HFF-Myc (cell line): ENCODE data around the gene HOXD11.
A peak's percentile ranks its signal among the peaks of the same experiment; 100 is the strongest.

Experiments
- DNase-seq: peaks from one replicate; pipeline ENCODE4 v3.0.0-alpha.2; 2011; ENCODE audit warnings: low read depth; ENCODE audit errors: extremely low read depth
- H3K4me3 ChIP-seq: replicated peaks from 2 replicates; pipeline ENCODE4 v1.5.1; 2011; ENCODE audit warnings: low read depth, mild to moderate bottlenecking, control low read depth, low read length
- CTCF ChIP-seq: IDR thresholded peaks from 2 replicates; pipeline ENCODE4 v1.5.1; 2012; ENCODE audit warnings: mild to moderate bottlenecking, low read depth, low read length, control low read depth; ENCODE audit errors: missing control alignments

Gene HOXD11

GRCh38 chr2:176103742-176104315 lies 3.3 kb upstream of the HOXD11 start:
- TF ChIP-seq CTCF = no peak
- peak overlapping the region; percentile 44 for H3K4me3 ChIP-seq
- DNase-seq = no peak

GRCh38 chr2:176104316-176105077 lies 2.6 kb upstream of the HOXD11 start:
- no peak for TF ChIP-seq CTCF
- DNase-seq = peak; percentile 45
- peak overlapping the region; percentile 44 for H3K4me3 ChIP-seq

- TF ChIP-seq CTCF = no peak
- DNase-seq = no peak
- peak overlapping the region; percentile 44 for H3K4me3 ChIP-seq
Measured at GRCh38 chr2:176105078-176105729, 1.9 kb upstream of the HOXD11 start.

- TF ChIP-seq CTCF = no peak
- DNase-seq = no peak
- H3K4me3 ChIP-seq = peak overlapping the region; percentile 44
Measured at GRCh38 chr2:176105730-176106580, 1.1 kb upstream of the HOXD11 start.

- TF ChIP-seq CTCF = no peak
- no peak for DNase-seq
- H3K4me3 ChIP-seq = no peak overlapping the region
Measured at GRCh38 chr2:176107731-176108181, 676 bp downstream of the HOXD11 start.

- no peak overlapping the region for H3K4me3 ChIP-seq
- no peak for DNase-seq
- no peak for TF ChIP-seq CTCF
Measured at GRCh38 chr2:176109192-176109901, 2.3 kb downstream of the HOXD11 start.
